Stimulated activated CD8-positive, alpha-beta memory T cell treated with anti-CD3 and anti-CD28 coated beads, Interleukin-4, amount 100 ng/mL, for 4 hours (primary cell): Measurements from ENCODE around the gene KIAA0513.
"Not testable (repeated sequence)": the region's sequence is repeated elsewhere in the genome, so short reads cannot be mapped to it uniquely, and the experiment has no call there.

Experiments used
- DNase-seq, 2 donors: peaks; one replicate each; pipeline ENCODE4 v3.0.0-alpha.2; 2020; ENCODE audit warnings: low read depth in 2 of 2, low spot score in 1 of 2

Gene KIAA0513

DNA sequence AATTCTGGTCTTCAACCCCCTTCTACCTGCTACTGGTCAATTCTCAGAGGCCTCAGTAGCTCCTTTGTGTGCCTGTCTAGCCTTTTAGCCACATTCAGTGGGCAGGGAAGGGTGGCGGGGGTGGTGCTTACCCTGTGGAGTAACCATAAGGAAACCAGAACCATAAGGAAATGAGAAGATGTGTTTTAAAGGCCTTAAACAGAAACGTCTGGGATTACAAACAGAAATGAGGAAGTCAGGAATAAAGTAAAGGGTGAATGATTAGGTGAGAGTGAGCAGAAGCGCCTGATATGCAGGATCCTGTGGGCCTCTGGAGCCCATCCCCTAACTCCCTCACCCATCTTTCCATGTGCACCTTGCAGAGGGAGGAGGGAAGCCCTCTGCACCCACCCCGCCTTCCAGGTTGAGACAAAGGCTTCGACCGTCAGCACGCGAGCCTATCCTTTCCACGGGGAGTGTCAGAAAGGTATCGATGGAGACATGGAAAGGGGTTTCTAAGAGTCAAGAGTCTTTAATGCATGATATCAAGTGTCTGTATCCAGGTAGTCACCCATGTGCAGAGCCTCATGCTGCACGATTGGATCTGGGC is 20.4 kb downstream of the KIAA0513 start:
- DNase-seq: no peak

DNA sequence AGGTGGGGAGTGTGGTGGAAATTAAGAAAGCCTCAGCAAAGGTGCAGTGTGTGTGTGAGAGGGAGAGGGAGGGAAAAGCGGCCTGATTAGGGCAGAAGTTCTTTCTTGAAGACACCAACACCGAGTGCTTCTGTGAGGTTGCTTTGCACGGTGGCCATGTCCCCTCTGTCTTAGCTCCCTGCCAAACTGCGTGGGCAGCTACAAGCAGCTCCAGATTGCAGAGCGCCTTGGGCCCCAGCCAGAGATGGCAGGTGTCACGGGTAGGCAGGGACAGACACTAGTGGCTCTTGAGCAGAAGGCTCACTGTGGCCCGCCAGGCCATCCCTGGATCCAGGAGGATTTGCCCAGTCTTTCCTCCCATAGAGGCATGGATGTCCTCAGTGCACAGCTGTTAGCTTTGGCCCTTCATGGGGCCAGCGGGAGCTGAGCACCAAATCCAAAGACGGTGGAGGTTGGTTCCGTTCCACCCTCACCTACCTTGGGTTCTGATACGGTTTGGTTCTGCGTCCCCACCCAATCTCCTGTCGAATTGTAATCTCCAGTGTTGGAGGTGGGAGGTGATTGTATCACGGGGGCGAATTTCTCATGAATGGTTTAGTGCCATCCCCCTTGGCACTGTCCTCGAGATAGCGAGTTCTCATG is 21.4 kb downstream of the KIAA0513 start:
- DNase-seq: no peak

GRCh38 chr16:85049706-85050305 is 22.2 kb downstream of the KIAA0513 start:
- DNase-seq: no peak

- DNase-seq: no peak
These were observed 23.5 kb downstream of the KIAA0513 start for GRCh38 chr16:85051067-85051581.

DNA sequence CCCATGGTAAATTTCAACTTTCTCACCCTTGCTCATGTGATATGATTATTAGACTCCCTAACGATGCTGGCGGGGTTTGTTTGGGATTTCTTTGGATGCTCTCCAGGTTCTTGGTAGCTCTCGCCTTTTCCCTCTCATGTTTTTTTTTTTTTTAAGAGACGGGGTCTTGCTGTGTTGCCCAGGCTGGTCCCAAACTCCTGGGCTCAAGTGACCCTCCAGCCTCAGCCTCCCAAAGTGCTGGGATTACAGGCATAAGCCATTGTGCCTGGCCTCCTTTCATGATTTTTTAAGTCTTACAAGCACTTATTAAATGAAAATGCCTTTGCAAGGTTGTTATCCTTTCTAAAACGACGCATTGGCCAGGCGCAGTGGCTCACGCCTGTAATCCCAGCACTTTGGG is 24.1 kb downstream of the KIAA0513 start:
- DNase-seq: no peak

- DNase-seq: no peak
These were observed 24.9 kb downstream of the KIAA0513 start for GRCh38 chr16:85052536-85052935.

GRCh38 chr16:85054321-85054720 is 26.7 kb downstream of the KIAA0513 start:
- not testable (repeated sequence) for DNase-seq

DNA sequence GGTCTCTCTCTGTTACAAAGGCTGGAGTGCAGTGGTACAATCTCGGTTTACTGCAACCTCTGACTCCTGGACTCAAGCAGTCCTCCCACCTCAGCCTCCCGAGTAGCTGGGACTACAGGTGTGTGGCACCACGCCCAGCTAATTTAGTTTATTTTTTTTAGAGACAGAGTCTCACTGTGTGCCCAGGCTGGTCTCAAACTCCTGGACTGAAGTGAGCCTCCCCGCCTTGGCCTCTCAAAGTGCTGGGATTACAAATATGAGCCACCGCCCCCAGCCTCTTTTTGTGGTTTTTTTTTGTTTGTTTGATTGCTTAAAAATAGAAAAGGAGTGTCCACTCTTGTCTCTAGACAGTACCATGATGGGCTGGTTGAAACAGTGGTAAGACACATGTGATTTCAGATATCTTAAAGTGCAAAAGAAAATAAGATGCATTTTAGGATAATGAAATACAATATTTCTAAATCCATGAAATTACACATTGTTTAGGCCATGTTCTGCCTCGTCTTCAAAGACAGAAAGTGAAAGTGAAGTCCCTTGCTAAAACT is 27.4 kb downstream of the KIAA0513 start:
- DNase-seq: no peak

GRCh38 chr16:85055493-85056210 is 28.1 kb downstream of the KIAA0513 start:
- peak; percentile 28 to 57 for DNase-seq

DNA sequence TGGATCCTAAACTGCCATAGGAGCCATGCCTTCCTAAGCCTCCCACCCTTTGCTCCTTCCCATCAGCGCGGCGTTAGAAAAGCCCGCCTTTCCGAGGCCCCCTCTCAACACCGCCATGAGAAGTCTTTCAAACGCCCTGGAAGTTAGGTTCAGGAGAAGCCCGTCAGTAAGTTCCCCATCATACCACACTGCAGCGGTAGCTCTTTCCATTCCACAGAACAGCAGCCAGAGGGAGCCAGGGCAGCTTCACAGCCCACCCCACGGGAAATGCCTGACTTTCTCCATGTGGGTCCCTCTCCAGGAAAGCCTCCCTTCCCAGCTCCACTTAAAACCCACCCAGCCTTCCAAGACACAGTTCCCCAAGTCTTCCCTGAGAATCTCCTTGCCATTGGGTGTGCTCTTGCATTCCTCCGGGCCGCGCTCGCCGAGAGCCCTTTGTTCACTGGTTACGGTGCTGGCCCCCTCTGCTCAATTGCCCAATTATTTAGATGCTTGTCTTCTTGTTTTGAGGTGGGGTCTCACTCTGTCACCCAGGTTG is 28.7 kb downstream of the KIAA0513 start:
- no peak for DNase-seq

GRCh38 chr16:85057212-85057889 is 29.8 kb downstream of the KIAA0513 start:
- no peak for DNase-seq

DNA sequence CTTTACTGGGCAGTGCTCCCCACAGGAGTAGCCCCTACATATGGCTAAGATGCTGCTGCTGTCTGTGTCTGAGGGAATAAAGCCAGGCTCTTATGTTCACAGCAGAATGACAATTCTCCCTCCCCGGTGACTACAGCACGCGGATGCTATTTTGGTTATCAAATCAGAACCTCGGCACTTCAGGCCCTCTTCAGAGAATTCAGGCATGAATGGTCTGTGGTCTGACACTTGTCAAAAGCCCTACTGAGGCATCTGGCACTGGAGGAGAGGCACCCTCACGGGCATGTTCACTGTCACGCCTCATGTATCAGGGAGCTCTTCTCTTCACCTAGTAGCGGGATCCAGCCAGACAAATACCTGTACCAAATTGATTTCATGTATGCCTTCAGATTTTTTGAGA is 30.4 kb downstream of the KIAA0513 start:
- no peak for DNase-seq

DNA sequence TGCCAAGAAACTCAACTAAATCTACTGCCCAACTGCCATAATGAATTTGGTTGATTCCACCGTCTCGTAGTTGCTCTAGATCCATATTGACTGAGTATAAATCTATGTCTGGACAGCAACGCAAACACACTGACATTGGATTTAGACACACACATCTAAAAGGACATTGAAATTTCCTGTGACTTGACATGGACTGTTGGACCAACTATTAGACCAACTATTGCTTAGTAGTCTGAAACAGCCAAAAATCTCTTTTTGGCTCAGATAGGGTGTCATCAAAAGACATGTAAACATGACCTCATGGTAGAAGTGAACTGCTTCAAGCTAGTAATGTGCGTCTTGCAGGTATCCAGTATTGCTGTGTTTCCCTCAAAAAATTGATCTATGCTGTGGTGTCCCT is 31.3 kb downstream of the KIAA0513 start:
- no peak for DNase-seq

- no peak for DNase-seq
These were observed 34.0 kb downstream of the KIAA0513 start for GRCh38 chr16:85061566-85061965.

DNA sequence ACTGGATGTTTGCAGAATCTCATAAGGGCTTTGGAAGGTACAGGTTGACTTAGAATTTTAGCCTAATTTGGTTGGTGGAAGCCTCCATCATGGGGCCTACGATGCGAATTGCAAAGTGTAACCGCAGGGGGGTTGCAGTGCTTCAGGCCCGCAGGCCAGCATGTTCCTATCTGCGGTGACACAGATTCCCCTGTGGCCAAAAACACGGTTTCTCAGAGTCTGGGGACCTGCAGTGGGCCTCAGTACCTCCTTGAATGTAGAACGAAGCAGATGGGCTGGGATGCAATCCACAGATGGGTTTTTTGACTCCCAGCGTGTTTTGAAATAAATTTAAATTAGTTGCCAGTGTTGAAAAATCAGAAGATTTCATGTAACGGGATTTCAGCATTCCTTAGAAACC is 34.7 kb downstream of the KIAA0513 start:
- no peak for DNase-seq

DNA sequence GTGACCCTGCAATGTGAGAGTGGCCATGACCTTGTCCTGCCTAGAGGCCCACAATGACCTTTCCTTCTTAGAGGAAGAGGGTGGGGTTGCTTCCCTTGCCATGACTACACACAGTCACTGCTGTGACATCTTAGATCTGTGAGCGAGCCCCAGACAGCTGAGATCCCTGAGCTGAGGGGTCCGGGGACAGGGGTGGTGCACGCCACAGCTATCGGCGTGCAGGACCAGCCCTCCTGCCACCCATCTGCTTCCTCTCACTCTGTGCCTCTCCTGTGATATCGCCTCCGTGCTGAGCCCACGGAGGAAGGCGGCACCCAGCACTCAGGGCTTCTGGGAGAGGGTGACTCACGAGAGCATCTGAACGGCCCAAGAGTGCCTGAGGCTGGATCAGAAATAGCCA is 35.2 kb downstream of the KIAA0513 start:
- no peak for DNase-seq

GRCh38 chr16:85064186-85064585 is 36.6 kb downstream of the KIAA0513 start:
- DNase-seq: no peak

DNA sequence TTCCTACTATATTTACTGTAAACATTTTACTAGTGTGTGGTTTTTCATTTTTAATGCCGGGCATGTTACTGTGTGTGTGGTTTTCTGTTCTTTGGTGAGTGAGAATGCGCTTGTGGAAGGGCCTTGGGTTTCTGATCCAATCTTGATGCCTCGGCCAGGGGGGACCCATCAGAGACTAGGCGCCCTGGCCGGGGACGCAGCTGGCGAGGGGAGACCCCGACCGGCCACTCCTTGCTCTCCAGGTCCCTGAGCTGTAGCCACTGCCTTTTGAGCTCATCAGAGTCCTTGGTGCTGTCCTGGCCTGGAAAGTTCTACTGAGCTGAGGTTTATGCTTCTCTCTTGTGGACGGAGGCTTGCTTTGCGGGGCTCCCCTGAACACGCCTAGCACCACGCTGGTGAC is 37.5 kb downstream of the KIAA0513 start:
- DNase-seq: no peak

DNA sequence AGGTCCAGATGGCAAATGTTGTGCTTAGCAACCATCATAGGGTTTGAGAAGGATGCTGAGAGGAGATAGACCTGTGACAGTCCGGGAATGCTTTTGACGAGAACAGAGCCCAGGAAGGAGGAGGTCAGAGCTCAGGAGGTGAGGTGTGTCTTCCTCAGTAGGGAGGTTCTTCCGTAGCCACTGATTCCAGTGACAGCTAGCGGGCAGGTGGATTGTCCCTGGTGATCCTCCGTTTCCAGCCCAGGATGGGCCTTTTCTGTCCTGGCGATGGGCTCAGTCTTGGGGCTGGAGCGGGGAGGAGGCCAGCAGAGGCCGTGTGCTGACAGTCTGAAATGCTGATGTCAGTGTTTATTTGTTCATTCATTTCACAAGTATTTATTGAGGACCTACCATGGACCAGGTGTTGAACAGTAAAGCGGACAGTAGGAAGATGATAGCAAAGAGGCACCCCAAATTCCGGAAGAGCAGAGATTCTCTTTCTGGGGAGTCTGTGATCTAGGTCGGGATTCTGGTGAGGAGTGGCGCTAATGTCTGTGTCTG is 38.8 kb downstream of the KIAA0513 start:
- no peak for DNase-seq

GRCh38 chr16:85067024-85067423 is 39.4 kb downstream of the KIAA0513 start:
- no peak for DNase-seq

DNA sequence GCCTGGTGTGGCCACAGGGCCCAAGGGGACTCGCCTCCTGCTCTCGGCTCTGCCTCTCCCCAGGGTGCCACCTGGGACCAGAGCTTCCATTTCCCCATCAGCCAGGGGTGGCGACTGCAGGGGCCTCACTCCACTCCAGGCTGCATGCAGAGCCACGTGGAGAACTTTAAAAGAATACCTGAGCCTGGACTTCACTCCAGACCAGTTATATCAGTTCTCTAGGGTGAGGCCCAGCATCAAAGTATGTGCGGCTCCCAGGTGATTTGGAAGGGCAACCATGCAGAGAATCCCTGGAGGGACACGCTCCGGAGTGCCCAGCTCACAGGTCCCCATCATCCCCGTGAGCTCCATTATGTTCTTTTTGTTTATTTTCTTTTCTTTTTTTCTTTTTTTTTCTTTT is 39.8 kb downstream of the KIAA0513 start:
- DNase-seq: no peak
